ENCODE measurements around the gene MTHFD2L.
"Not testable (repeated sequence)": the region's sequence is repeated elsewhere in the genome, so short reads cannot be mapped to it uniquely, and the experiment has no call there.

Gene MTHFD2L

GRCh38 chr4:74132188-74132587 is 25.7 kb upstream of the MTHFD2L start:
- H3K36me3 ChIP-seq (ENCODE audit: control insufficient read depth in 2 of 2, insufficient read depth in 1 of 2, low read length in 2 of 2); H3K9me3 ChIP-seq (ENCODE audit: control insufficient read depth, insufficient read depth, low read depth, low read length); H3K27ac ChIP-seq (ENCODE audit: extremely low read depth, low read depth, low read length); POLR2A ChIA-PET; H3K4me3 ChIP-seq (ENCODE audit: low read depth, low read length); H3K4me1 ChIP-seq (ENCODE audit: control insufficient read depth, insufficient read depth, low read length): not testable (repeated sequence)
- TF ChIP-seq ZNF146 (tag by site-specific recombination; IDR thresholded peaks at IDR 0.05) = peak; percentile 75
- CTCF ChIA-PET = interaction anchor here (0.7 to 1.1 kb wide), 3 partner anchors 22 to 559 kb away, joined by 3 read pairs; partner anchors contain the start of gene CXCL2

DNA sequence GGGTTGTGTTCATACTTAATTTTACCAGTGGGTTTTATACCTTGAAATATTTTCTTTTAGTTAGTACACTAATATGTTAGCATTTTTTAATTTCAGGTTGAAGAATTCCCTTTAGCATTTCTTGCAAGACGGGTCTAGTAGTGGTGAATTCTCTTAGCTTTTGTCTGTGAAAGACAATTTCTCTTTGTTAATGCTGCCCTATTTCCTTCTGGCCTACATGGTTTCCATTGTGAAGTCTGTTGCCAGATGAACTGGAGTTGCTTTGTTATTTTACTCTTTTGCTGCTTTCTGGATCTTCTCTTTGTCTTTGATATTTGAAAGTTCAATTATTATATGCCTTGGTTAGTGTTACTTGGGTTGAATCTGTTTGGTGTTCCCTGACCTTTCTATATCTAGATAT is 25.0 kb upstream of the MTHFD2L start:
- H3K27ac ChIP-seq (ENCODE audit: extremely low read depth, low read depth, low read length) = no peak overlapping the region
- no peaks in the 10 kb centered on the region for H3K4me1 ChIP-seq (ENCODE audit: control insufficient read depth, insufficient read depth, low read length)
- ChIA-PET CTCF (interaction anchor here (0.7 to 3.1 kb wide), 14 partner anchors 9 to 792 kb away, joined by 3 to 29 read pairs (median 4); no protein-coding TSS in a partner anchor), POLR2A (no interaction called here)
- H3K4me3 ChIP-seq (ENCODE audit: low read depth, low read length) = no peak overlapping the region
- no peaks in the 10 kb centered on the region for H3K36me3 ChIP-seq (ENCODE audit: control insufficient read depth in 2 of 2, insufficient read depth in 1 of 2, low read length in 2 of 2)
- no peaks in the 10 kb centered on the region for H3K9me3 ChIP-seq (ENCODE audit: control insufficient read depth, insufficient read depth, low read depth, low read length)
- TF ChIP-seq ZNF114 (tag by site-specific recombination; IDR thresholded peaks at IDR 0.05) = no peak
- no peak for TF ChIP-seq ZNF426 (tag by site-specific recombination; IDR thresholded peaks at IDR 0.05)
- no peak for TF ChIP-seq ZNF133 (tag by site-specific recombination; IDR thresholded peaks at IDR 0.05)
- no peak for TF ChIP-seq ZBTB11 (tag by site-specific recombination; conservative IDR thresholded peaks at IDR 0.05; ENCODE audit: low read depth)
- no peak for TF ChIP-seq ZNF513 (tag by site-specific recombination; IDR thresholded peaks at IDR 0.05)
- TF ChIP-seq ZNF266 (tag by site-specific recombination; IDR thresholded peaks at IDR 0.05; ENCODE audit: low read depth) = no peak
- no peak for TF ChIP-seq KLF7 (tag by site-specific recombination; IDR thresholded peaks at IDR 0.05; ENCODE audit: borderline replicate concordance)
- TF ChIP-seq, protein P1, sequence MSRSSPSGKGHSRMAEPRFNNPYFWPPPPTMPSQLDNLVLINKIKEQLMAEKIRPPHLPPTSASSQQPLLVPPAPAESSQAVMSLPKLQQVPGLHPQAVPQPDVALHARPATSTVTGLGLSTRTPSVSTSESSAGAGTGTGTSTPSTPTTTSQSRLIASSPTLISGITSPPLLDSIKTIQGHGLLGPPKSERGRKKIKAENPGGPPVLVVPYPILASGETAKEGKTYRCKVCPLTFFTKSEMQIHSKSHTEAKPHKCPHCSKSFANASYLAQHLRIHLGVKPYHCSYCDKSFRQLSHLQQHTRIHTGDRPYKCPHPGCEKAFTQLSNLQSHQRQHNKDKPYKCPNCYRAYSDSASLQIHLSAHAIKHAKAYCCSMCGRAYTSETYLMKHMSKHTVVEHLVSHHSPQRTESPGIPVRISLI (tag by site-specific recombination; IDR thresholded peaks at IDR 0.05) = no peak
- no peak for TF ChIP-seq ZNF501 (tag by site-specific recombination; IDR thresholded peaks at IDR 0.05)
- no peak for TF ChIP-seq KLF1 (tag by site-specific recombination; IDR thresholded peaks at IDR 0.05)
- TF ChIP-seq, protein P2, sequence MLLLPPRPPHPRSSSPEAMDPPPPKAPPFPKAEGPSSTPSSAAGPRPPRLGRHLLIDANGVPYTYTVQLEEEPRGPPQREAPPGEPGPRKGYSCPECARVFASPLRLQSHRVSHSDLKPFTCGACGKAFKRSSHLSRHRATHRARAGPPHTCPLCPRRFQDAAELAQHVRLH (tag by site-specific recombination; IDR thresholded peaks at IDR 0.05) = no peak
- no peak for TF ChIP-seq ZFP37 (tag by site-specific recombination; IDR thresholded peaks at IDR 0.05)
- TF ChIP-seq ZNF248 (tag by site-specific recombination; IDR thresholded peaks at IDR 0.05) = no peak
- no peak for TF ChIP-seq ZNF785 (tag by site-specific recombination; IDR thresholded peaks at IDR 0.05)
- TF ChIP-seq ZNF48 (tag by site-specific recombination; IDR thresholded peaks at IDR 0.05) = no peak
